ENCODE measurements around the gene BCHE.

GRCh38 chr3:165875644-165876043 is 38.4 kb upstream of the BCHE start:
- TF ChIP-seq EZH2 (IDR thresholded peaks at IDR 0.05) (no peak), POLR2AphosphoS5 (IDR thresholded peaks at IDR 0.05; ENCODE audit: borderline replicate concordance, low read depth, low read length) (no peak), FOXP2 (optimal IDR thresholded peaks at IDR 0.05; ENCODE audit: control extremely low read depth, extremely low read length, insufficient read depth) (no peak)

Measured in SK-N-MC (cell line).